ENCODE data around the gene CCDC141. TPM values are rescaled to one million over a fixed set of nuclear protein-coding genes. Genes with fewer than 3 reads are reported as not detected.

The CCDC141 gene
- total RNA-seq, 1 experiment from 2014 or later = not detected

GRCh38 chr2:178874529-178875240 is 175.3 kb downstream of the CCDC141 start:
- DNase-seq (ENCODE audit: low read depth) = no peak

DNA sequence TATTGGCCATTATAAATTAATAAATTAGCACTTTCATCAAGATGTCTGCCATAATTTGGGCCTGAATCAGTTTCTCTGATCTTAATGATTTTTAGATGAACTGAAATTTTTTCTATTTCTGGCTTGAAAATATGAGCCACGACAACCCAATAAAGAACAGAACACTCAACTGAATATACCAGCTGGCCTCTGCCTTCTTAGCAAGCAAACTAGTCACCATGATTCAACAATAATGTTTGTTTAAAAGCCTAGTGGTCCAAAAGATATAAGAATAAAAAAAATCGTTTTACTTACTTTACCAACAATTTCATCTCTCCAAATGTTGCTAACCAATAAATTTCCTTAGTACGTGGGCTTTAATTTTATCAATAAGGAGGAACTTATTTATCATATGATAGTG is 176.0 kb downstream of the CCDC141 start:
- no peak for DNase-seq (ENCODE audit: low read depth)

DNA sequence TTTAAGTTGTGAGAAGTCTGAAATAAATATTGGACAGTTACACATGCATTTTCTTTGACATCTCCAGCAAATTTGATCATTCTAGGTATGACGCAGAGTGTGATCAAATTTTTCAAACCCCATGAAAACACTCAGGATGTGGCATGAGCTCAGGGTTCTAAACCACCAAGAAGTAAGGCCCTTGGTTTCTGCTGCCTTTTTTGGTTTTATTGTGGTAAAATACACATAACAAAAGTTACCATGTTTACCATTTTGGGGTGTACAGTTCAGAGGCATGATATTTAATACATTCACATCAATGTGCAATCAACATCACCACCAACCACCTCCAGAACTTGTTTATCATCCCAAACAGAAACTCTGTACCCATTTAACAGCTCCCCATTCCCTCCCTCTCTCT is 178.4 kb downstream of the CCDC141 start:
- DNase-seq (ENCODE audit: low read depth) = no peak

DNA sequence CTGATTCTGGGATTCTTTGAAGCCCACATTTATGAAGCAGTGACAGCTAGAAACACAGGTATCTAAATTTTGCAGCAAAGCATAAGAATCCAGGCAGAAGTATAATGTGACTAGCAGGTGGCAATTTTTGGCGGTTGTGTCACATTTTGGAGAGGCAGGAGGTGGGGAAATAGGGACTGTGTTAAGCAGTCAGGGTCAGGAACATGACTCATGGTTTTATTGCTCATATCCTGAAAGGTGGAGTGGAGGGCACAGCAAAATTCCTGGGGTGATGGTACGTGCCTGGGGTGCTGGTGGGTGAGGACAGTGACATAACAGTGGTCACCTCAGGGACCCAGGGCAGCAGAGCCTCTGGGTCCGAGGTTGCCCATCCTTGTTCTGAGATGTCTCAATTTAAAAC is 179.2 kb downstream of the CCDC141 start:
- DNase-seq (ENCODE audit: low read depth) = peak; percentile 88

- DNase-seq (ENCODE audit: low read depth) = no peak
Observed at GRCh38 chr2:178865999-178866398, 183.9 kb downstream of the CCDC141 start.

DNA sequence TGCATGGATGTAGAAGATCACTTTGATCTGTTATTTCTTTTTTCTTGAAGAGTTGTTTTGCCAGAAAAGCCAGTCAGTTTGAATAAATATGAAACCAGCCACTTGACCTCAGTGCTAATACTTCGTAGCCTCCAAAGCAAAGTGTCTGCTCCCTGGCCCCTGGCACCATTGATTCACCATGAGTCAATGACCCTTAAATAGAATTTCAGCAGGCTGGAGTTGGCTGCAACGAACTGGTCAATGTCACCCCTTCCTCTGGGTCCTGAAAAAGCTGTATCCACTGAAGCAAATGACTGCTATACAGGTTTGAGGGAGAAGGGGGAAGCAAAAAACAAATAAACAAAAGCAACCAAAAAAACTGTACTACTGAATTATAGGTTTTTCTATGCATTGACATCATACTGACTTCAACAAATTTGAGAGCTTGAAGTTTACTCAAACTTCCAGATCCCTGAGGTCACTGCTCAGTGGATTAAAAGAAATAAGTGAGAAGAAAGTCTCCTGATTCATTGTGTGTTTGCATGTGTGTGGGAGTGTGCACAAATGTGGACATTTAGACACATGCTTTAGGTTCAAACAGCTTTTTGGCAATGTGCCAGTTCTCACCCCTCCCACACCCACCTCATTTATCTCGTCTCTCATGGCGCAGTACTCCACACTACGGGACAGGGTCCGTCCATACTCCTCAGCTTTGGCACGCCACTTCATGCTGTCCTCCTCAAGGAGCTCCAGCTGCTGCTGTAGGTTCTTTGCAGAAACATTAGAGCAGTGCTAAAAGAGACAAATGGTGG is 184.6 kb downstream of the CCDC141 start:
- peak; percentile 66 for DNase-seq (ENCODE audit: low read depth)

- DNase-seq (ENCODE audit: low read depth) = peak; percentile 85
Observed at GRCh38 chr2:178863856-178864620, 185.9 kb downstream of the CCDC141 start.

DNA sequence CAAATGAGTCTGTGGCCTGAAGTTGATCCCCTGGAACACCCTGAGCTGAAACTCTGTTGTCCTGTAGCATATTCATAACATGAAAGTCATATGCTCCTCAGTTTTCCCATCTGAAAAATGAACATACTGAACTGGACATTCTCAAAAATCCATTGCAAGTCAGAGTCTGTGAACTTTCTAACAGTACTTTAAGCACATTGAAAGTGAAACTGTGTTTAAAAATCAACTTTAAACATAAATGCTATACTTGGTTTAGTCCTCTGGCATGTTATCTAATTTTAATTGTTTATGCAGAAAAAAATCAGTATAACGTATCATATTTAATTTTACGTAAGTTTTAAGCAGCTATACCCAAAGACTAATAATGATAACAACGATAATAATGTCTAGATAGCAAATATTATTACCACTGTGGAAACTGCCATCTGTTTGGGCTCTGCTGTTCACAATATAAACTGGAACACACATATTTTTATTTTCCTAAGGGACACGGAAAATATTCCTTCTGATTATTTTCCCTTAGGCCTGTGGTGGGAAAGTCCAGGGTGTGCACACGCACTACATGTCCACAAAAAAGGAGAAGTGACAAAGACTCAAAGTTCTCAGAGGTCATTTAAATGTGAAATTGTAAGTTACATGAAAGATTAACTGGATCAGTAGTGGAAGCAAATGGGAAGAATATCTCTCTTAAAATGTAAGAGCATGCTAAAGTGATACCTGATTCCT is 186.6 kb downstream of the CCDC141 start:
- no peak for DNase-seq (ENCODE audit: low read depth)

GRCh38 chr2:178860551-178860950 is 189.4 kb downstream of the CCDC141 start:
- DNase-seq (ENCODE audit: low read depth) = no peak

DNA sequence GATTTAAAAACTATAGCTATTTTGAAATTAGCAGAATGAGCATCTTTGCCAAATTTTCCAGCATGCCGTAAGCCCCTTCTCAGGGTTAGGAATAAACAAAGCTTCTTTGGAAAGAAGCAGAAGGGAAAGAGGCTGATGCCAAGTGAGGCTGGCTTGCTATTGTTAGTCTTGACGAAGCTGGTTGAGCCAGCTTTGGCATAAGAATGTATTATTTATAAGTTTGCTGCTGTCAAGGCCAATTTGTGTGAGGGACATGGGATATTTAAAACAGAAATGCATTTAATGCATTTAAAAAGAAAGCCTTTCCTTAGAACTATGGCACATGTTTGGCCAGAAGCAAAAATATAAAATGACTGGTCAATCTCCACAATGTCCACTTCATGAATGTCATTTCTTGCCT is 190.2 kb downstream of the CCDC141 start:
- DNase-seq (ENCODE audit: low read depth) = no peak

DNA sequence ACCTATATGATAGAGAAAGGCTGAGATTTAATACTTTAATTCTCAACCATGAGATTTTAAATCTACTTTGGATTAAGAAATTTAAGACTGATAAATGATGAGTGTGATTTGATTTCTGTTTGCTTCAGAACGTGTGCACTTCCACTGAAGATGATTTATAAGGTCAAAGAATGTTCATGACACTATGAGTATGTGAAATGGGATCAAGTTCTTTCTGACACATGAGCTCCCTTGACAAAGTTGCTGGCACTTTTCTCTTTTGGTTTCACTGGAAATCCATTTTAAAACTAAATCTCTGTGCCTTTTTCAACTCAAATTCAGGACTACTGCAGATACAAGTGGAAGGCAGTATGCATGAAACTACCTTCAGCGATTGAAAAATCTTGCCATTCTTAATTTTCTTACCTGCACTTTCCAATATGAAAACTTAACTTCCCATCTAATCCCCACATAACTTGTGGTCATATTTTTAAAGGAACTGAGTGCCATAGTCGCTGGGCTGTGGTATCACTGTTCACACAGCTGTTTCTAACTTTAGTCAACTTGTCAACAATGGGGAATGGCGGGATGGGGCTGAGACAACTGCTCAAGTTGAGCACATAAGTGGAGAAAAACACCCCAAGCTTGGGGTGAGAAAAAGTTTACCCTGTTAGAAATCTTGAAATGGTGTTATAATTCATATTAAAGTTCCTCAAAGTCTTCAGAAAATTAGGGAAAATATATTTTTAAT is 190.9 kb downstream of the CCDC141 start:
- no peak for DNase-seq (ENCODE audit: low read depth)

DNA sequence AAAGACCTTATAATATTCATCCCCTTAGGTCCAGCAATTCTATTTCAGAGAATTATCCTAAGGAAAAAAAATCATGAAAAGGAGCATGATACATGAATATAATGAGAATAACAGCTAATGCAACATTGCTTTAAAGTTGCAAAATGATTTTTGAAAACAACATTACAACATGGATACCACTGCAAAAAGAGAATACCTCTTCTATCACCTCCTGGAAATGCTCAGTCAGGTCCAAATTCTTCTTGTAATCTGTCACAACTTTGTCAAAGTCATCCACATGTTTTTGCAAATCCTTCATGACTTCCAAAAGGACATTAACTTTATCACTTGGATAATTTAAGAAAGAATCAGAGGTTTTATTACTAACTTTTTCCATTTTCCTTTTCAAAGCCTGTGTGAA is 194.8 kb downstream of the CCDC141 start:
- DNase-seq (ENCODE audit: low read depth) = no peak

- no peak for DNase-seq (ENCODE audit: low read depth)
Observed at GRCh38 chr2:178848335-178848734, 201.6 kb downstream of the CCDC141 start.

DNA sequence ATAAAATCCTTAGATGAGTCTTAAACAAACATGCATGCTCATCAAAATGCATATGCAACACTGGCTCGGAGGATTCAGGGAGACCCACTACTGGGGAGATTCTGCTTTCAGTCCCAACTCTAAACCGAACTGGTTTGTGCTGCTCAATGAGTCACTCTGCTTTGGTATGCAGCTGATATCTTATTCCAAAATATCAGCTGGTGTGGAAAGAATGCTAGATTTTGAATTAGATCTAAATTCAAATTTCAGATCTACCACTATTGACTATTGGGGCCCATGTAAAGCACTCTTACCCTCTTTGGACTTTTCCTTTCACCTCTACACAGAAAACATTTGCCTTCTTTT is 203.5 kb downstream of the CCDC141 start:
- DNase-seq (ENCODE audit: low read depth) = no peak

- DNase-seq (ENCODE audit: low read depth) = no peak
Observed at GRCh38 chr2:178845566-178846457, 204.1 kb downstream of the CCDC141 start.

GRCh38 chr2:178844701-178845100 is 205.2 kb downstream of the CCDC141 start:
- no peak for DNase-seq (ENCODE audit: low read depth)

DNA sequence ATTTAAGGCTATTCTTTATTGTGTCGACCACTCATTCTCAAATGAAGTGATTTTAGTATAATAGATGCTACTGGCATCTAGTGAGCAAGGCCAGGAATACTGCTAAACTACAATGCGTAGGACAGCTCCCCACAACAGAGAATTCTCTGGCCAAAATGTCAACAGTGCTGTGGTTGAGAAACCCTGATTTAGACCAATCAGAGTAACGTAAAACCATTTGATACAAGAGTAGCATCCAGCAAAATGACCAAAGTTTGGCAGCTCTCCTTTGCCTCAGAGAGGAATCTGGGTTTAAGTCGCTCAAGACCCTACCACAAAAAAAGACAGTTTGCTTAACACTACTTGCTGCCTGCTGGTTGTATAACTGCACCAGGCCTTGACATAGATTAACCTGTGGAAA is 205.7 kb downstream of the CCDC141 start:
- no peak for DNase-seq (ENCODE audit: low read depth)

- DNase-seq (ENCODE audit: low read depth) = no peak
Observed at GRCh38 chr2:178843697-178844096, 206.2 kb downstream of the CCDC141 start.

DNA sequence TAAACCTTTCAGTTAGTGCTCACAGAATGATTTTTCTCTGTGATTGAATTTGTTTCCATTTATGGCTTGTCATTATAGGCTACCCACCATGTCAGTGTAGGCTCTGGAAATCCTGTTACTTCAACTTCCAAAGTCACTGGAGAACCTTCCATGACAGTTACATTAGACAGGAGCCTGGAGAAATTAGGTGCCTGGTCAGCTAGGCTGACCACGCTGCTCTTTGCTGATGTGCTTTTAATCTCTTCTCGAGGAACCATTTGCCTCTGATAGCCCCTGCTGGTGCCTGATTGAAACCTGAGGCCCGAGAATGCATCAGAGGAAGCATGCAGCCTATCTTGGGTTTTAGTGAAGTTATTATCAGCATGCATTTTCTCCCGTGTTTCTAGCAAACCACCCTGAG is 213.1 kb downstream of the CCDC141 start:
- DNase-seq (ENCODE audit: low read depth) = no peak

DNA sequence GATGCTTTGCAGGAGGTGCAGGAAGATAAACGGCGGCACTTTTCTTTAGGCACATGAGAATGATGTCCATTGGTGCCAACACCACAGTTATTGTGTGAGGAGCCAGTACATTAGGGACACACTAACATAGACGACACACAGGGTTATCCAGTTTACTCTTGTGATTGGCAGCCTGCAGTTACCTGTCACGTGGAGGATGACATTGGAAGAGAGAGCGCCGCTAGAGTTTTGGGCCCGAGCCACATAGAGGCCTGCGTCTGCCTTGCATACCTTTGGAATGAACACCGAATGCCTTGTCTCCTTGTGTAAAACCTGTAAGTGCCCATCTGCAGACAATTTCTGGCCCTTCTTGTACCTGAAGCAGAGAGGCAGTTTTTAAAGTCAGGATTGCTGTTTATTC is 215.9 kb downstream of the CCDC141 start:
- DNase-seq (ENCODE audit: low read depth) = no peak

Data from HT1080 (cell line).